Smooth muscle cell (in vitro differentiated cells): ENCODE measurements around the gene ABLIM3. TPM values are rescaled to one million over a fixed set of nuclear protein-coding genes. Genes with fewer than 3 reads are reported as not detected.

ENCODE experiments used
- DNase-seq: peaks from one replicate; lab custom pipeline; 2025; ENCODE audit not compliant: unreplicated experiment; lab: John Stamatoyannopoulos, UW
- H2AFZ ChIP-seq: fragments of 200-600 bp; sonication (generic); 2 replicates; pipeline ENCODE4 v1.6.0; 2016; ENCODE audit warnings: antibody characterized with exemption, low read depth, mild to moderate bottlenecking
- H3F3A ChIP-seq: fragments of 200-600 bp; sonication (generic); 2 replicates; pipeline ENCODE4 v1.6.0; 2017; ENCODE audit warnings: antibody characterized with exemption, low read depth
- H3K27ac ChIP-seq: fragments of 200-600 bp; sonication (generic); 2 replicates; pipeline ENCODE4 v1.5.1; 2016; ENCODE audit warnings: low read depth, mild to moderate bottlenecking
- H3K27me3 ChIP-seq: fragments of 200-600 bp; sonication (generic); 2 replicates; pipeline ENCODE4 v1.6.1; 2016; ENCODE audit warnings: low read depth, mild to moderate bottlenecking
- H3K36me3 ChIP-seq: fragments of 200-600 bp; sonication (generic); 2 replicates; pipeline ENCODE4 v1.5.1; 2016; ENCODE audit warnings: low read depth
- H3K4me1 ChIP-seq: fragments of 200-600 bp; sonication (generic); 2 replicates; pipeline ENCODE4 v1.5.1; 2016; ENCODE audit warnings: low read depth
- H3K4me2 ChIP-seq: fragments of 200-600 bp; sonication (generic); 2 replicates; pipeline ENCODE4 v1.6.0; 2016; ENCODE audit warnings: mild to moderate bottlenecking
- H3K4me3 ChIP-seq: fragments of 200-600 bp; sonication (generic); 2 replicates; pipeline ENCODE4 v1.5.1; 2016; ENCODE audit warnings: mild to moderate bottlenecking
- H3K79me2 ChIP-seq: fragments of 200-600 bp; sonication (generic); 2 replicates; pipeline ENCODE4 v1.6.0; 2016; ENCODE audit warnings: low read depth, mild to moderate bottlenecking
- H3K9ac ChIP-seq: fragments of 200-600 bp; sonication (generic); 2 replicates; pipeline ENCODE4 v1.6.0; 2016; ENCODE audit warnings: low read depth
- H3K9me3 ChIP-seq: fragments of 200-600 bp; sonication (generic); replicated peaks from 2 replicates; pipeline ENCODE4 v1.5.1; 2016; ENCODE audit warnings: low read depth
- H4K20me1 ChIP-seq: fragments of 200-600 bp; sonication (generic); 2 replicates; pipeline ENCODE4 v1.6.0; 2016; ENCODE audit warnings: low read depth
- WGBS: methylation state at CpG from one replicate; pipeline ENCODE4 v1.1.7; 2016; ENCODE audit warnings: low lambda C conversion rate; 5-methylcytosine and 5-hydroxymethylcytosine counted together
- polyA plus RNA-seq: library from polyadenylated mRNA; unstranded; fragments of >200 nt; fragmentation: Nextera tagmentation; extraction: Ambion mirVana; gene quantifications from 2 replicates; pipeline ENCODE4 v1.2.1, GENCODE V29; 2016
- total RNA-seq: library from RNA; depleted of rRNA; stranded (reverse); fragments of >200 nt; gene quantifications from 2 replicates; pipeline ENCODE4 v1.2.3, GENCODE V29; 2014
- TF ChIP-seq, protein P1 (sequence below): fragments of 200-600 bp; sonication (generic); IDR thresholded peaks from 2 replicates; pipeline ENCODE4 v1.5.1; 2017; ENCODE audit warnings: borderline replicate concordance, mild to moderate bottlenecking, antibody characterized with exemption; ENCODE audit not compliant: insufficient read depth, poor library complexity, severe bottlenecking

Gene ABLIM3
- total and polyA plus RNA-seq, 2 experiments from 2014 or later: 2.6 to 6.8 TPM

DNA sequence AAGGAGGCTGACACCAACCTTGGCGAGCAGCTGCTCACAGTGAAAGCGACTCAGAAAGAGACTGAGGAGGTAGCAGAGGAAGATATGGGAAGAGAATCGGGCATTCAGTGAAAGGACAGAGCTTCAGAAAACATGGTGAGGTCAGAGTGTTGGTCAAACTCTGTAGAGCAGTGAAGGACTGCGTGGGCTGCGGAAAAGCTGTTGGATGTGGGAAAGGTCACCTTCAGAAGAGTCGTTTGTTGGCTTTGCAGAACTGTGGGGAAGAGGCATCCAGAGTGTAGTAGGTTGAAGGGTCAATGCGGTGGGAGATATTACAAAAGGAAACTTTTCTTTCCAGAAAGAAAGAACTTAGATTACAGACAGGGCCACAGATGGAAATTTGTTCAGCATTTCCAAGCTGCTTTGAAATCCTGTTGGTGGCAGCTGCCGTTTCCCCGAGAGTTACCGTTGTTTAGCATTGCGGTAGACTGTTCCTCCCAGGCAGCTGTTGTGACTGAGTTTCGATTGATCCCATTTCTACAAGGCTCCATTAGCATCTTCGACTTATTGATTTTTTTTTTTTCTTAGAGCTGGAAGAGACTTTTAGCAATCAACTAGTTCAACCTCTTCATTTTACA, 72.1 kb downstream of the ABLIM3 start:
- TF ChIP-seq, protein P1, sequence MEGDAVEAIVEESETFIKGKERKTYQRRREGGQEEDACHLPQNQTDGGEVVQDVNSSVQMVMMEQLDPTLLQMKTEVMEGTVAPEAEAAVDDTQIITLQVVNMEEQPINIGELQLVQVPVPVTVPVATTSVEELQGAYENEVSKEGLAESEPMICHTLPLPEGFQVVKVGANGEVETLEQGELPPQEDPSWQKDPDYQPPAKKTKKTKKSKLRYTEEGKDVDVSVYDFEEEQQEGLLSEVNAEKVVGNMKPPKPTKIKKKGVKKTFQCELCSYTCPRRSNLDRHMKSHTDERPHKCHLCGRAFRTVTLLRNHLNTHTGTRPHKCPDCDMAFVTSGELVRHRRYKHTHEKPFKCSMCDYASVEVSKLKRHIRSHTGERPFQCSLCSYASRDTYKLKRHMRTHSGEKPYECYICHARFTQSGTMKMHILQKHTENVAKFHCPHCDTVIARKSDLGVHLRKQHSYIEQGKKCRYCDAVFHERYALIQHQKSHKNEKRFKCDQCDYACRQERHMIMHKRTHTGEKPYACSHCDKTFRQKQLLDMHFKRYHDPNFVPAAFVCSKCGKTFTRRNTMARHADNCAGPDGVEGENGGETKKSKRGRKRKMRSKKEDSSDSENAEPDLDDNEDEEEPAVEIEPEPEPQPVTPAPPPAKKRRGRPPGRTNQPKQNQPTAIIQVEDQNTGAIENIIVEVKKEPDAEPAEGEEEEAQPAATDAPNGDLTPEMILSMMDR: no peak
- Histone ChIP-seq H3K4me1 (peaks cover 11% of the 10 kb centered on the region), H2AFZ (no peak overlapping the region), H4K20me1 (no peaks in the 10 kb centered on the region), H3K27me3 (no peaks in the 10 kb centered on the region), H3F3A (peaks cover 6% of the 10 kb centered on the region), H3K9ac (no peak overlapping the region), H3K36me3 (no peaks in the 10 kb centered on the region), H3K79me2 (no peaks in the 10 kb centered on the region), H3K4me2 (no peak overlapping the region), H3K27ac (no peak overlapping the region), H3K9me3 (no peaks in the 10 kb centered on the region), H3K4me3 (no peak overlapping the region)
- no peak for DNase-seq
- 89% methylated on average over 13 of the region's 13 CpGs for WGBS

DNA sequence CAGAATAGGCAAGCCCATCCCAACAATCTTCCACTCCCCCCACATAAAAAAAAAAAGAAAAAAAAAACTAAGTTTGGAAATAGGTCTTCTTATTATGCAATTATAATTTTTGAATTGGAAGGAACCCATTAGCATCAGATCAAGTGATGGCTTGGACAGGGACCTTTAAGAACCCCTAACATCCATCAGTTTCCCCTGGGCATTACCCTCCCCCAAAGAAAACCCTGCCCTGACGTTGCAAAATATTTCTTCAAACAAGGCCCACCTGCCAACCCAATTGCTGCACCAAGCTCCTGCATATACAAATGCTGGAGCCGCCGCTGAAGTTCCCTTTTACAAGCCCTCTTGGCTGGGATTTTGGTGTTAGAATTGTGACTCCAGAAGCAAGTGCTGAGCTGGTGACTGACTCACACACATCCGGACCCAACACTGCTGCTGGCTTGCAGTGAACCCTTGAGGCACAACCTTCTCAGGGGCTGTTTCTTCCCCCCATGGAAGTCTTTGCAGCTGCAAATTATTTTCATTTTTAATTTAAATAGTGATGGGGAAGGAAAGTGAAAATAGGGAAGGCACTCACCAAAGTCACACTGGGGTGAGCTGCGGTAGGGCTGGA, 74.3 kb downstream of the ABLIM3 start:
- H3K27me3 ChIP-seq: no peaks in the 10 kb centered on the region
- H3K4me1 ChIP-seq: peaks cover 11% of the 10 kb centered on the region
- H3F3A ChIP-seq: peaks cover 6% of the 10 kb centered on the region
- no peaks in the 10 kb centered on the region for H3K9me3 ChIP-seq
- H3K9ac ChIP-seq: no peak overlapping the region
- TF ChIP-seq, protein P1: no peak
- H3K79me2 ChIP-seq: no peaks in the 10 kb centered on the region
- H3K4me2 ChIP-seq: no peak overlapping the region
- DNase-seq: no peak
- H3K4me3 ChIP-seq: no peak overlapping the region
- no peaks in the 10 kb centered on the region for H3K36me3 ChIP-seq
- no peak overlapping the region for H2AFZ ChIP-seq
- 70% methylated on average over 5 of the region's 5 CpGs for WGBS
- H3K27ac ChIP-seq: no peak overlapping the region
- no peaks in the 10 kb centered on the region for H4K20me1 ChIP-seq

DNA sequence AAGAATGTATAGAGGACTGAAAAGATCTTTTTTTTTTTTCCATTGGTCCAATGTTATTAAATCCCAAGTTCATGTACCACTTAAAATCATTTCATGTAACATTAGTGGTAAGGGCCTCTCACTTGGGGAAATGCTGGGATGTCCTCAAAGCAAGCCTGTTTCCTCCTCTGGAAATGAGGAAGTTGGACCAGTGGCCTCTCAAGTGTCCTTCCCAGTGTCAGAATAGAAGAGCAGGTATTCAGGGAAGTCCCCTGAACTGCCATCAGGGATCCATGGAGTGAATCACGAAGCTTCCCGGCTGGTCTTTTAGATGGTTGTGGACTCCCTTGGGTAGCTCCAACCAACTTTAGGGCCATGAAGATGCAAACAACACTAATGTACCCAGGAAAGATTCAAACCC, 75.2 kb downstream of the ABLIM3 start:
- Histone ChIP-seq H3K79me2 (no peaks in the 10 kb centered on the region), H3F3A (peaks cover 6% of the 10 kb centered on the region), H3K9me3 (no peaks in the 10 kb centered on the region), H3K4me1 (peaks cover 3% of the 10 kb centered on the region), H3K27me3 (no peaks in the 10 kb centered on the region), H3K4me3 (no peak overlapping the region), H2AFZ (no peak overlapping the region), H3K36me3 (no peaks in the 10 kb centered on the region), H4K20me1 (no peaks in the 10 kb centered on the region), H3K4me2 (no peak overlapping the region), H3K27ac (no peak overlapping the region), H3K9ac (no peak overlapping the region)
- TF ChIP-seq, protein P1: no peak
- no peak for DNase-seq
- WGBS: 100% methylated on average over 2 of the region's 2 CpGs
